Keratinocyte (primary cell): Measurements from ENCODE around the gene SLIT3. TPM values are rescaled to one million over a fixed set of nuclear protein-coding genes. Genes with fewer than 3 reads are reported as not detected.

Experiments used
- DNase-seq: peaks from one replicate; pipeline ENCODE4 v3.0.0-alpha.2; 2011; ENCODE audit warnings: low read depth, missing footprints, low spot score
- FAIRE-seq: peaks from 2 replicates; lab custom pipeline; 2011; peaks lifted over from hg19 to GRCh38; lab: Jason Lieb, UNC
- H2AFZ ChIP-seq: 2 replicates; pipeline ENCODE4 v1.6.0; 2012; ENCODE audit warnings: low read length, control low read depth, inconsistent platforms; ENCODE audit not compliant: control insufficient read depth
- H3K27ac ChIP-seq: 2 replicates; pipeline ENCODE4 v1.5.1; 2011; ENCODE audit warnings: low read length; ENCODE audit not compliant: control insufficient read depth, insufficient read depth
- H3K27me3 ChIP-seq: 3 replicates; pipeline ENCODE4 v1.6.0; 2011; ENCODE audit warnings: low read length; ENCODE audit not compliant: control insufficient read depth, insufficient read depth; ENCODE audit errors: extremely low read depth
- H3K36me3 ChIP-seq, 2 experiments: 2 replicates in 1 of 2; 3 replicates in 1 of 2; pipeline ENCODE4 v1.5.1; 2011; ENCODE audit warnings: low read length in 2 of 2, mild to moderate bottlenecking in 1 of 2; ENCODE audit not compliant: control insufficient read depth in 2 of 2, insufficient read depth in 2 of 2; ENCODE audit errors: extremely low read depth in 1 of 2
- H3K4me1 ChIP-seq: 3 replicates; pipeline ENCODE4 v1.5.1; 2011; ENCODE audit warnings: low read length; ENCODE audit not compliant: control insufficient read depth, insufficient read depth; ENCODE audit errors: extremely low read depth
- H3K4me2 ChIP-seq: 3 replicates; pipeline ENCODE4 v1.6.0; 2011; ENCODE audit warnings: low read depth, low read length; ENCODE audit not compliant: control insufficient read depth, insufficient read depth; ENCODE audit errors: extremely low read depth
- H3K4me3 ChIP-seq, 3 experiments: fragments of 200-600 bp in 1 of 3; sonication (generic) in 1 of 3; 2 replicates in 2 of 3; 3 replicates in 1 of 3; pipeline ENCODE4 v1.5.1; 2011 to 2016; ENCODE audit warnings: low read length in 3 of 3, mild to moderate bottlenecking in 3 of 3, control low read depth in 2 of 3, inconsistent platforms in 1 of 3, low read depth in 1 of 3, mixed read lengths in 1 of 3, mixed run types in 1 of 3, moderate library complexity in 1 of 3; ENCODE audit not compliant: control insufficient read depth in 2 of 3, insufficient read depth in 2 of 3; ENCODE audit errors: extremely low read depth in 1 of 3
- H3K79me2 ChIP-seq: 2 replicates; pipeline ENCODE4 v1.6.0; 2012; ENCODE audit warnings: low read length; ENCODE audit not compliant: control insufficient read depth, insufficient read depth
- H3K9ac ChIP-seq: 3 replicates; pipeline ENCODE4 v1.6.0; 2011; ENCODE audit warnings: low read length; ENCODE audit not compliant: control insufficient read depth, insufficient read depth; ENCODE audit errors: extremely low read depth
- H3K9me1 ChIP-seq: 3 replicates; pipeline ENCODE4 v1.6.0; 2011; ENCODE audit warnings: low read length; ENCODE audit not compliant: control insufficient read depth, insufficient read depth; ENCODE audit errors: extremely low read depth
- H3K9me3 ChIP-seq: 2 replicates; pipeline ENCODE4 v1.5.1; 2012; ENCODE audit warnings: low read depth, low read length; ENCODE audit not compliant: control insufficient read depth
- H4K20me1 ChIP-seq: 3 replicates; pipeline ENCODE4 v1.6.0; 2011; ENCODE audit warnings: low read length; ENCODE audit not compliant: control insufficient read depth, insufficient read depth; ENCODE audit errors: extremely low read depth
- CTCF ChIP-seq, 3 experiments: IDR thresholded peaks in 1 of 3; conservative IDR thresholded peaks in 1 of 3; optimal IDR thresholded peaks in 1 of 3; 2 replicates in 2 of 3; 3 replicates in 1 of 3; pipeline versions ENCODE3 to v1.5.1; 2011; ENCODE audit warnings: low read length in 3 of 3, mild to moderate bottlenecking in 3 of 3, moderate library complexity in 2 of 3, control low read depth in 1 of 3, inconsistent platforms in 1 of 3; ENCODE audit not compliant: insufficient read depth in 2 of 3; ENCODE audit errors: extremely low read depth in 1 of 3
- EZH2 ChIP-seq: IDR thresholded peaks from one replicate; pipeline ENCODE4 v1.6.1; 2012; ENCODE audit warnings: inconsistent platforms, mild to moderate bottlenecking, low read length, moderate library complexity
- dilution Hi-C: fragments of 300-500 bp; cut with MboI; formaldehyde crosslinking; loops from one replicate; pipeline ENCODE4 v1.7.0; 2020; ENCODE audit warnings: low sequenced_read_pairs; ENCODE audit not compliant: extremely low pct_ligation_motif_present
- polyA plus RNA-seq, 5 experiments: library from polyadenylated mRNA; depleted of rRNA in 3 of 5; stranded (reverse) in 3 of 5; stranded (forward) in 1 of 5; unstranded in 1 of 5; fragments of >200 nt; gene quantifications; 1 replicate in 1 of 5; 2 replicates in 3 of 5; 3 replicates in 1 of 5; pipeline versions ENCODE4 v1.2.1 to v1.2.3, GENCODE V29; 2011 to 2012; ENCODE audit warnings: missing spikeins in 2 of 5, low read depth in 1 of 5, low replicate concordance in 1 of 5

The SLIT3 gene
- polyA plus RNA-seq, 1 donor (not counting 4 experiments of a cell fraction or from before 2014, with no cell fraction given): 2.4 TPM

DNA sequence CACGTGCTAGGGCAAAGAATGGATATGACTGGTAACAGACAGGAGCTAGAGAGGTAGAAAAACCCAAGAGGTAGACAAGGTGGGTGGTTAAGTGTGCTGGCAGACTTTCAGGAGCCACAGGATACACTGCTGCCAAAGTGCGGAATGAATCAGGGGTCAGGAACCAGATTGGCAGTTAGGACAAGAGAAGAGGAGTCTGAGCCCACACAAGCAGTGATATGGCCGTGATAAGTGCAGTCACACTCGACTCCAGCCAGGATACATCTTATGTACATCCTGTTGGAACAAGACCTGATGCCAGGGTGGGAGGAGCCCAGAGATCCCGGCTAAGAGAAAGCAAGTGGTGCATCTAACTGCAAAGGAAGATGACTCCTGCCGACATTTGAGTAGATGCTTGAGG is 10.0 kb downstream of the SLIT3 start:
- no peaks in the 10 kb centered on the region for H3K9me3 ChIP-seq
- TF ChIP-seq CTCF (optimal IDR thresholded peaks at IDR 0.05 in 1 of 3, IDR thresholded peaks at IDR 0.05 in 1 of 3, conservative IDR thresholded peaks at IDR 0.05 in 1 of 3; ENCODE audit: extremely low read depth in 1 of 3, insufficient read depth in 2 of 3, low read length in 3 of 3): no peak
- TF ChIP-seq EZH2: no peak
- H2AFZ ChIP-seq: no peak overlapping the region
- H3K27me3 ChIP-seq: no peaks in the 10 kb centered on the region
- no peaks in the 10 kb centered on the region for H3K36me3 ChIP-seq
- dilution Hi-C loops: no loop called here
- H3K79me2 ChIP-seq: no peaks in the 10 kb centered on the region
- no peaks in the 10 kb centered on the region for H3K4me1 ChIP-seq
- DNase-seq (no peak), FAIRE-seq (no peak)
- H3K9me1 ChIP-seq: no peaks in the 10 kb centered on the region
- H3K4me3 ChIP-seq: no peak overlapping the region
- H3K4me2 ChIP-seq: no peak overlapping the region
- no peak overlapping the region for H3K27ac ChIP-seq
- H3K9ac ChIP-seq: no peak overlapping the region
- H4K20me1 ChIP-seq: no peaks in the 10 kb centered on the region

GRCh38 chr5:169289520-169289919 is 11.4 kb downstream of the SLIT3 start:
- Histone ChIP-seq H3K4me3 (no peak overlapping the region), H3K9me3 (no peaks in the 10 kb centered on the region), H3K4me2 (no peak overlapping the region), H2AFZ (no peak overlapping the region), H3K79me2 (no peaks in the 10 kb centered on the region), H3K36me3 (no peaks in the 10 kb centered on the region), H3K9ac (no peak overlapping the region), H4K20me1 (no peaks in the 10 kb centered on the region), H3K4me1 (no peaks in the 10 kb centered on the region), H3K27ac (no peak overlapping the region), H3K27me3 (no peaks in the 10 kb centered on the region), H3K9me1 (no peaks in the 10 kb centered on the region)
- DNase-seq (no peak), FAIRE-seq (no peak)
- dilution Hi-C loops: no loop called here
- TF ChIP-seq CTCF (optimal IDR thresholded peaks at IDR 0.05 in 1 of 3, IDR thresholded peaks at IDR 0.05 in 1 of 3, conservative IDR thresholded peaks at IDR 0.05 in 1 of 3; ENCODE audit: extremely low read depth in 1 of 3, insufficient read depth in 2 of 3, low read length in 3 of 3): no peak
